Suprapubic skin (tissue), 4 donors: Measurements from ENCODE around the gene AGMO. TPM values are rescaled to one million over a fixed set of nuclear protein-coding genes. Genes with fewer than 3 reads are reported as not detected.

Source experiments
- DNase-seq, 2 donors: peaks; one replicate each; pipeline ENCODE4 v3.0.0-alpha.2; 2019; ENCODE audit warnings: low spot score in 2 of 2
- H3K27ac ChIP-seq: fragments of 200-600 bp; sonication (generic); one replicate; pipeline ENCODE4 v1.5.1; 2019
- H3K27me3 ChIP-seq: fragments of 200-600 bp; sonication (generic); one replicate; pipeline ENCODE4 v1.5.1; 2019
- H3K36me3 ChIP-seq: fragments of 200-600 bp; sonication (generic); one replicate; pipeline ENCODE4 v1.5.1; 2019
- H3K4me1 ChIP-seq: fragments of 200-600 bp; sonication (generic); one replicate; pipeline ENCODE4 v1.5.1; 2019
- H3K4me3 ChIP-seq: fragments of 200-600 bp; sonication (generic); one replicate; pipeline ENCODE4 v1.5.1; 2019; ENCODE audit warnings: mild to moderate bottlenecking
- H3K9me3 ChIP-seq: fragments of 200-600 bp; sonication (generic); one replicate; pipeline ENCODE4 v1.5.1; 2019
- CTCF ChIP-seq, 2 donors: fragments of 200-600 bp in 1 of 2; fragments of 450-650 bp in 1 of 2; sonication (generic) in 1 of 2; IDR thresholded peaks; one replicate each; pipeline ENCODE4 v1.5.1; 2016 to 2019; ENCODE audit warnings: antibody characterized with exemption in 2 of 2, mild to moderate bottlenecking in 1 of 2, moderate library complexity in 1 of 2
- EP300 ChIP-seq: sonication (generic); formaldehyde crosslinking; IDR thresholded peaks from one replicate; pipeline ENCODE4 v1.6.1; 2017; ENCODE audit warnings: antibody characterized with exemption
- POLR2A ChIP-seq, 2 donors: fragments of 450-650 bp; IDR thresholded peaks; one replicate each; pipeline ENCODE4 v1.6.1; 2017; ENCODE audit warnings: antibody characterized with exemption in 2 of 2, mild to moderate bottlenecking in 2 of 2, moderate library complexity in 2 of 2
- POLR2AphosphoS5 ChIP-seq, 3 donors: sonication (generic); formaldehyde crosslinking; IDR thresholded peaks; one replicate each; pipeline ENCODE4 v1.6.1; 2017; ENCODE audit warnings: antibody characterized with exemption in 3 of 3
- WGBS: methylation state at CpG from one replicate; pipeline ENCODE4 v1.1.5; 2018; 5-methylcytosine and 5-hydroxymethylcytosine counted together
- total RNA-seq, 4 donors: library from RNA; depleted of rRNA; stranded (reverse); fragments of >200 nt; gene quantifications; one replicate each; pipeline ENCODE4 v1.1.0, GENCODE V29; 2016

AGMO gene
- total RNA-seq, 4 donors from 2014 or later = 0.40 TPM; not detected in 3

- no peaks in the 10 kb centered on the region for H3K9me3 ChIP-seq
- no peak overlapping the region for H3K4me3 ChIP-seq
- 52% methylated on average over 6 of the region's 6 CpGs for WGBS
- no peak for TF ChIP-seq POLR2AphosphoS5 (IDR thresholded peaks at IDR 0.05)
- TF ChIP-seq POLR2A (IDR thresholded peaks at IDR 0.05) = no peak
- no peak for TF ChIP-seq EP300
- TF ChIP-seq CTCF (IDR thresholded peaks at IDR 0.05) = no peak
- H3K4me1 ChIP-seq = no peaks in the 10 kb centered on the region
- no peaks in the 10 kb centered on the region for H3K36me3 ChIP-seq
- no peaks in the 10 kb centered on the region for H3K27me3 ChIP-seq
- H3K27ac ChIP-seq = peak overlapping the region; percentile 31
- DNase-seq = no peak
These were observed 97.8 kb downstream of the AGMO start for GRCh38 chr7:15463801-15464666.

GRCh38 chr7:15462721-15463389, 99.0 kb downstream of the AGMO start:
- Histone ChIP-seq H3K4me1 (peaks cover 3% of the 10 kb centered on the region), H3K9me3 (no peaks in the 10 kb centered on the region), H3K27ac (no peak overlapping the region), H3K4me3 (no peak overlapping the region), H3K36me3 (no peaks in the 10 kb centered on the region), H3K27me3 (no peaks in the 10 kb centered on the region)
- TF ChIP-seq POLR2A (IDR thresholded peaks at IDR 0.05) (no peak), EP300 (no peak), POLR2AphosphoS5 (IDR thresholded peaks at IDR 0.05) (no peak), CTCF (IDR thresholded peaks at IDR 0.05) (no peak)
- 71% methylated on average over 2 of the region's 2 CpGs for WGBS
- no peak for DNase-seq

GRCh38 chr7:15461576-15461975, 100.2 kb downstream of the AGMO start:
- Histone ChIP-seq H3K4me1 (peaks cover 3% of the 10 kb centered on the region), H3K36me3 (no peaks in the 10 kb centered on the region), H3K27ac (no peak overlapping the region), H3K4me3 (no peak overlapping the region), H3K9me3 (no peaks in the 10 kb centered on the region), H3K27me3 (no peaks in the 10 kb centered on the region)
- DNase-seq = no peak
- TF ChIP-seq CTCF (IDR thresholded peaks at IDR 0.05) (no peak), POLR2AphosphoS5 (IDR thresholded peaks at IDR 0.05) (no peak), EP300 (no peak), POLR2A (IDR thresholded peaks at IDR 0.05) (no peak)
- WGBS = 31% methylated on average over 3 of the region's 3 CpGs

GRCh38 chr7:15459018-15459615, 102.7 kb downstream of the AGMO start:
- DNase-seq = no peak
- Histone ChIP-seq H3K4me1 (peaks cover 3% of the 10 kb centered on the region), H3K9me3 (no peaks in the 10 kb centered on the region), H3K27me3 (no peaks in the 10 kb centered on the region), H3K36me3 (no peaks in the 10 kb centered on the region), H3K27ac (no peak overlapping the region), H3K4me3 (no peak overlapping the region)
- TF ChIP-seq EP300 = no peak
- no peak for TF ChIP-seq POLR2A (IDR thresholded peaks at IDR 0.05)
- no peak for TF ChIP-seq POLR2AphosphoS5 (IDR thresholded peaks at IDR 0.05)
- no peak for TF ChIP-seq CTCF (IDR thresholded peaks at IDR 0.05)
- WGBS = 72% methylated on average over 6 of the region's 6 CpGs
